HepG2 (cell line): Measurements from ENCODE around the gene CYBC1. TPM values are rescaled to one million over a fixed set of nuclear protein-coding genes. Genes with fewer than 3 reads are reported as not detected.

Source experiments
- ARNT2 ChIP-seq: sonication (generic); formaldehyde crosslinking; IDR thresholded peaks from 2 replicates; pipeline ENCODE4 v1.8.0; 2022; ENCODE audit warnings: mild to moderate bottlenecking, low read depth, missing genetic modification reagents, moderate library complexity
- ASH2L ChIP-seq: fragments of 300-600, 200-600 bp; sonication (generic); IDR thresholded peaks from 2 replicates; pipeline ENCODE4 v1.7.0; 2017; ENCODE audit warnings: low read depth, mild to moderate bottlenecking, moderate library complexity, mixed read lengths, low read length; ENCODE audit not compliant: insufficient read length
- CBX2 ChIP-seq, 2 experiments: fragments of 200-600 bp in 1 of 2; sonication (generic); formaldehyde crosslinking in 1 of 2; IDR thresholded peaks; 2 replicates each; pipeline versions ENCODE4 v1.7.0 to v1.8.1; 2018 to 2022; ENCODE audit warnings: low read depth in 2 of 2, low read length in 1 of 2, mild to moderate bottlenecking in 1 of 2, missing genetic modification reagents in 1 of 2
- E2F5 ChIP-seq: sonication (generic); formaldehyde crosslinking; conservative IDR thresholded peaks from 2 replicates; pipeline ENCODE4 v1.4.0; 2020; ENCODE audit warnings: missing genetic modification reagents
- EED ChIP-seq: sonication (generic); formaldehyde crosslinking; IDR thresholded peaks from 2 replicates; pipeline ENCODE4 v1.5.0; 2020; ENCODE audit warnings: mild to moderate bottlenecking, missing genetic modification reagents
- ESRRA ChIP-seq: sonication (generic); formaldehyde crosslinking; IDR thresholded peaks from 2 replicates; pipeline ENCODE4 v1.5.1; 2020; ENCODE audit warnings: mild to moderate bottlenecking, low read depth, missing genetic modification reagents
- FLYWCH1 ChIP-seq: sonication (generic); formaldehyde crosslinking; IDR thresholded peaks from 2 replicates; pipeline ENCODE4 v1.8.1; 2023; ENCODE audit warnings: mild to moderate bottlenecking, missing genetic modification reagents
- FOXK2 ChIP-seq: fragments of 450-650 bp; IDR thresholded peaks from 2 replicates; pipeline ENCODE4 v1.6.1; 2016
- FOXP1 ChIP-seq, 2 experiments: fragments of 450-650 bp in 1 of 2; IDR thresholded peaks; 2 replicates each; pipeline ENCODE4 v1.6.1; 2017 to 2018; ENCODE audit warnings: antibody characterized with exemption in 1 of 2
- GATAD2A ChIP-seq: IDR thresholded peaks from 2 replicates; pipeline ENCODE4 v1.6.1; 2016
- IRF9 ChIP-seq: sonication (generic); formaldehyde crosslinking; IDR thresholded peaks from 2 replicates; pipeline ENCODE4 v1.8.0; 2022; ENCODE audit warnings: missing genetic modification reagents, mild to moderate bottlenecking, borderline replicate concordance
- KLF15 ChIP-seq: sonication (generic); formaldehyde crosslinking; IDR thresholded peaks from 2 replicates; pipeline ENCODE4 v1.8.1; 2023; ENCODE audit warnings: borderline replicate concordance, mild to moderate bottlenecking, inconsistent platforms, missing genetic modification reagents, mixed read lengths
- LBX2 ChIP-seq: sonication (generic); formaldehyde crosslinking; IDR thresholded peaks from 2 replicates; pipeline ENCODE4 v1.5.0; 2020; ENCODE audit warnings: missing genetic modification reagents, mild to moderate bottlenecking, borderline replicate concordance
- MED1 ChIP-seq: sonication (generic); formaldehyde crosslinking; IDR thresholded peaks from 2 replicates; pipeline ENCODE4 v1.4.0; 2020; ENCODE audit warnings: missing genetic modification reagents
- MYNN ChIP-seq: sonication (generic); formaldehyde crosslinking; IDR thresholded peaks from 2 replicates; pipeline ENCODE4 v1.4.0; 2020; ENCODE audit warnings: mild to moderate bottlenecking, low read depth, missing genetic modification reagents
- NR2F2 ChIP-seq: IDR thresholded peaks from 2 replicates; pipeline ENCODE4 v1.6.1; 2012; ENCODE audit warnings: low read depth, inconsistent platforms, borderline replicate concordance
- PTBP1 ChIP-seq: fragments of 200-400 bp; formaldehyde crosslinking; IDR thresholded peaks from 2 replicates; pipeline ENCODE4 v1.6.1; 2018; ENCODE audit warnings: low read length, low read depth; ENCODE audit not compliant: poor library complexity, severe bottlenecking
- SATB2 ChIP-seq: sonication (generic); formaldehyde crosslinking; IDR thresholded peaks from 2 replicates; pipeline ENCODE4 v1.5.0; 2020; ENCODE audit warnings: missing genetic modification reagents
- SMAD1 ChIP-seq: sonication (generic); formaldehyde crosslinking; IDR thresholded peaks from 2 replicates; pipeline ENCODE4 v1.4.0; 2020; ENCODE audit warnings: missing genetic modification reagents, low read depth, mild to moderate bottlenecking, borderline replicate concordance
- ZNF121 ChIP-seq: sonication (generic); formaldehyde crosslinking; IDR thresholded peaks from 2 replicates; pipeline ENCODE4 v1.5.0; 2020; ENCODE audit warnings: mild to moderate bottlenecking, missing genetic modification reagents
- ZNF747 ChIP-seq: sonication (generic); formaldehyde crosslinking; IDR thresholded peaks from 2 replicates; pipeline ENCODE4 v1.8.1; 2023; ENCODE audit warnings: missing genetic modification reagents, mild to moderate bottlenecking, borderline replicate concordance
- ZNF776 ChIP-seq: sonication (generic); formaldehyde crosslinking; IDR thresholded peaks from 2 replicates; pipeline ENCODE4 v1.4.0; 2020; ENCODE audit warnings: mild to moderate bottlenecking, missing genetic modification reagents
- polyA plus RNA-seq, 8 experiments: library from polyadenylated mRNA; depleted of rRNA in 3 of 8; stranded (reverse) in 7 of 8; unstranded in 1 of 8; fragments of >200 nt; fragmentation: Illumina TruSeq in 4 of 8; extraction: Trizol in 4 of 8; gene quantifications; 2 replicates each; pipeline versions ENCODE4 v1.2.1 to v1.2.3, GENCODE V29; 2011 to 2016; ENCODE audit warnings: low read depth in 4 of 8, missing spikeins in 1 of 8, mixed read lengths in 1 of 8; ENCODE audit not compliant: insufficient read depth in 1 of 8
- total RNA-seq, 5 experiments: library from RNA; depleted of rRNA; stranded (reverse); fragments of >200 nt; fragmentation: Illumina TruSeq; extraction: Trizol; gene quantifications; 2 replicates each; pipeline ENCODE4 v1.2.3, GENCODE V29; 2016; ENCODE audit warnings: low read depth in 1 of 5
- TF ChIP-seq, protein P1 (sequence below): sonication (generic); formaldehyde crosslinking; IDR thresholded peaks from 2 replicates; pipeline ENCODE4 v1.8.1; 2023; ENCODE audit warnings: mild to moderate bottlenecking, inconsistent platforms, moderate library complexity, missing genetic modification reagents, borderline replicate concordance
- TF ChIP-seq, protein P2 (sequence below): sonication (generic); formaldehyde crosslinking; IDR thresholded peaks from 2 replicates; pipeline ENCODE4 v1.9.0; 2022; ENCODE audit warnings: missing genetic modification reagents, mild to moderate bottlenecking, borderline replicate concordance

Gene CYBC1
- total and polyA plus RNA-seq, 2 of the 13 experiments (the other 11 are each of a cell fraction or from before 2014, with no cell fraction given): 43.4 to 44.1 TPM

DNA sequence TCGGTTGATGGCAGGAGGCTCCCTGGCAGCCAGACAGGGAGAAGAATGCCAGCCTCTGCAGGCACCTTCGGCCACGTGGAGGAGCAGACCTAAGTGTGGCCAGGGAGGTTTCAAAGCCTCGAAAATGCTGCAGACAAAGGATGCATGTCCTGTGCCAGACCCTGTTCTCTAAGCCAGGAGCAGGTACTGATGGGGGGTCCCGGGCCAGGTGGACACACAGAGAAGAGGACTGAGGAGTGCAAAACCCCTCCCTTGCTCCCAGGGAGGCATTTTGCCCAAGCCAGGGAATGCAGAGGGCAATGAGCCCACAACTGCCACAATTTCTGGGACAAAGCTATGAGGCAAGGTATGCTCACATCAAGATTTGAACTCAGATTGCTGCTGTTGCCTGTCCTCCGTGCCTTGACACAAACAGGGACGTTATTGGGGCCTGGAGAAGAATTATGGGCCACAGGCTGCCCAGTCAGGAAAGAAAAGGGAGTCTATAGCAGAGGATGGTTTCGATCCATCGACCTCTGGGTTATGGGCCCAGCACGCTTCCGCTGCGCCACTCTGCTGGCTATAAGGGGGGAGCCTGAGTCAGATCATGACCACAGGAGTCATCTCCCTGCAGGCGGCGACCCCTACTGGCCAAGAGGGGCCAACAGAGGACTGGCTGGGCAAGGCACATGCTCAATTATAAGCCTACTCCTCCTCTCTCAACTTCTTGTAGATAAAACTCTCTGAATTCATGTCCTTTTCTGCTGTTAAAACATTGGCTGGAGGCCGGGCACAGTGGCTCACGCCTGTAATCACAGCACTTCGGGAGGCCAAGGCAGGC, 43.9 kb upstream of the CYBC1 start (continued):
- TF ChIP-seq MED1 (CRISPR knock-in tag) (peak; percentile 82), ESRRA (CRISPR knock-in tag) (peak; percentile 87), KLF15 (CRISPR knock-in tag) (no peak), ZNF776 (CRISPR knock-in tag) (no peak; the same call in 1 of the 2 replicates), CBX2 (IDR thresholded peaks at IDR 0.05; ENCODE audit: low read depth, low read length) (no peak), CBX2 (CRISPR knock-in tag; IDR thresholded peaks at IDR 0.05; ENCODE audit: low read depth) (0 out of 2 replicates have a peak, but pooled peaks have one; percentile 24), E2F5 (CRISPR knock-in tag) (no peak), FOXK2 (peak; percentile 51; the same call in 1 of the 2 replicates), NR2F2 (no peak), SATB2 (CRISPR knock-in tag) (no peak), SMAD1 (CRISPR knock-in tag) (0 out of 2 replicates have a peak, but pooled peaks have one; percentile 94), FLYWCH1 (peak; percentile 51; the same call in 1 of the 2 replicates), EED (CRISPR knock-in tag) (peak; percentile 98), IRF9 (CRISPR knock-in tag) (peak; percentile 93), LBX2 (CRISPR knock-in tag) (peak; percentile 72; the same call in 1 of the 2 replicates), MYNN (CRISPR knock-in tag) (peak; percentile 93; the same call in 1 of the 2 replicates), GATAD2A (CRISPR knock-in tag) (peak; percentile 96), ARNT2 (CRISPR knock-in tag) (peak; percentile 92), PTBP1 (no peak), FOXP1 (IDR thresholded peaks at IDR 0.05) (no peak), FOXP1 (CRISPR knock-in tag; IDR thresholded peaks at IDR 0.05) (no peak; the same call in 1 of the 2 replicates), ZNF747 (CRISPR knock-in tag) (peak; percentile 99), ASH2L (peak; percentile 60), ZNF121 (CRISPR knock-in tag) (peak; percentile 90)
- TF ChIP-seq, protein P1, sequence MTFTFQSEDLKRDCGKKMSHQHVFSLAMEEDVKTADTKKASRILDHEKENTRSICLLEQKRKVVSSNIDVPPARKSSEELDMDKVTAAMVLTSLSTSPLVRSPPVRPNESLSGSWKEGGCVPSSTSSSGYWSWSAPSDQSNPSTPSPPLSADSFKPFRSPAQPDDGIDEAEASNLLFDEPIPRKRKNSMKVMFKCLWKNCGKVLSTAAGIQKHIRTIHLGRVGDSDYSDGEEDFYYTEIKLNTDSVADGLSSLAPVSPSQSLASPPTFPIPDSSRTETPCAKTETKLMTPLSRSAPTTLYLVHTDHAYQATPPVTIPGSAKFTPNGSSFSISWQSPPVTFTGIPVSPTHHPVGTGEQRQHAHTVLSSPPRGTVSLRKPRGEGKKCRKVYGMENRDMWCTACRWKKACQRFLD (CRISPR knock-in tag): no peak; the same call in none of the 2 replicates
- TF ChIP-seq, protein P2, sequence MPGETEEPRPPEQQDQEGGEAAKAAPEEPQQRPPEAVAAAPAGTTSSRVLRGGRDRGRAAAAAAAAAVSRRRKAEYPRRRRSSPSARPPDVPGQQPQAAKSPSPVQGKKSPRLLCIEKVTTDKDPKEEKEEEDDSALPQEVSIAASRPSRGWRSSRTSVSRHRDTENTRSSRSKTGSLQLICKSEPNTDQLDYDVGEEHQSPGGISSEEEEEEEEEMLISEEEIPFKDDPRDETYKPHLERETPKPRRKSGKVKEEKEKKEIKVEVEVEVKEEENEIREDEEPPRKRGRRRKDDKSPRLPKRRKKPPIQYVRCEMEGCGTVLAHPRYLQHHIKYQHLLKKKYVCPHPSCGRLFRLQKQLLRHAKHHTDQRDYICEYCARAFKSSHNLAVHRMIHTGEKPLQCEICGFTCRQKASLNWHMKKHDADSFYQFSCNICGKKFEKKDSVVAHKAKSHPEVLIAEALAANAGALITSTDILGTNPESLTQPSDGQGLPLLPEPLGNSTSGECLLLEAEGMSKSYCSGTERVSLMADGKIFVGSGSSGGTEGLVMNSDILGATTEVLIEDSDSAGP: peak; percentile 85
